Smooth muscle cell (in vitro differentiated cells): ENCODE results near the gene USF3. TPM values are rescaled to one million over a fixed set of nuclear protein-coding genes. Genes with fewer than 3 reads are reported as not detected.

ENCODE experiments used
- DNase-seq: peaks from one replicate; lab custom pipeline; 2025; ENCODE audit not compliant: unreplicated experiment; lab: John Stamatoyannopoulos, UW
- H2AFZ ChIP-seq: fragments of 200-600 bp; sonication (generic); 2 replicates; pipeline ENCODE4 v1.6.0; 2016; ENCODE audit warnings: antibody characterized with exemption, low read depth, mild to moderate bottlenecking
- H3F3A ChIP-seq: fragments of 200-600 bp; sonication (generic); 2 replicates; pipeline ENCODE4 v1.6.0; 2017; ENCODE audit warnings: antibody characterized with exemption, low read depth
- H3K27ac ChIP-seq: fragments of 200-600 bp; sonication (generic); 2 replicates; pipeline ENCODE4 v1.5.1; 2016; ENCODE audit warnings: low read depth, mild to moderate bottlenecking
- H3K27me3 ChIP-seq: fragments of 200-600 bp; sonication (generic); 2 replicates; pipeline ENCODE4 v1.6.1; 2016; ENCODE audit warnings: low read depth, mild to moderate bottlenecking
- H3K36me3 ChIP-seq: fragments of 200-600 bp; sonication (generic); 2 replicates; pipeline ENCODE4 v1.5.1; 2016; ENCODE audit warnings: low read depth
- H3K4me1 ChIP-seq: fragments of 200-600 bp; sonication (generic); 2 replicates; pipeline ENCODE4 v1.5.1; 2016; ENCODE audit warnings: low read depth
- H3K4me2 ChIP-seq: fragments of 200-600 bp; sonication (generic); 2 replicates; pipeline ENCODE4 v1.6.0; 2016; ENCODE audit warnings: mild to moderate bottlenecking
- H3K4me3 ChIP-seq: fragments of 200-600 bp; sonication (generic); 2 replicates; pipeline ENCODE4 v1.5.1; 2016; ENCODE audit warnings: mild to moderate bottlenecking
- H3K79me2 ChIP-seq: fragments of 200-600 bp; sonication (generic); 2 replicates; pipeline ENCODE4 v1.6.0; 2016; ENCODE audit warnings: low read depth, mild to moderate bottlenecking
- H3K9ac ChIP-seq: fragments of 200-600 bp; sonication (generic); 2 replicates; pipeline ENCODE4 v1.6.0; 2016; ENCODE audit warnings: low read depth
- H3K9me3 ChIP-seq: fragments of 200-600 bp; sonication (generic); replicated peaks from 2 replicates; pipeline ENCODE4 v1.5.1; 2016; ENCODE audit warnings: low read depth
- H4K20me1 ChIP-seq: fragments of 200-600 bp; sonication (generic); 2 replicates; pipeline ENCODE4 v1.6.0; 2016; ENCODE audit warnings: low read depth
- WGBS: methylation state at CpG from one replicate; pipeline ENCODE4 v1.1.7; 2016; ENCODE audit warnings: low lambda C conversion rate; 5-methylcytosine and 5-hydroxymethylcytosine counted together
- polyA plus RNA-seq: library from polyadenylated mRNA; unstranded; fragments of >200 nt; fragmentation: Nextera tagmentation; extraction: Ambion mirVana; gene quantifications from 2 replicates; pipeline ENCODE4 v1.2.1, GENCODE V29; 2016
- total RNA-seq: library from RNA; depleted of rRNA; stranded (reverse); fragments of >200 nt; gene quantifications from 2 replicates; pipeline ENCODE4 v1.2.3, GENCODE V29; 2014
- TF ChIP-seq, protein P1 (sequence below): fragments of 200-600 bp; sonication (generic); IDR thresholded peaks from 2 replicates; pipeline ENCODE4 v1.5.1; 2017; ENCODE audit warnings: borderline replicate concordance, mild to moderate bottlenecking, antibody characterized with exemption; ENCODE audit not compliant: insufficient read depth, poor library complexity, severe bottlenecking

The USF3 gene
- total and polyA plus RNA-seq, 2 experiments from 2014 or later, result 2.9 to 12.3 TPM

DNA sequence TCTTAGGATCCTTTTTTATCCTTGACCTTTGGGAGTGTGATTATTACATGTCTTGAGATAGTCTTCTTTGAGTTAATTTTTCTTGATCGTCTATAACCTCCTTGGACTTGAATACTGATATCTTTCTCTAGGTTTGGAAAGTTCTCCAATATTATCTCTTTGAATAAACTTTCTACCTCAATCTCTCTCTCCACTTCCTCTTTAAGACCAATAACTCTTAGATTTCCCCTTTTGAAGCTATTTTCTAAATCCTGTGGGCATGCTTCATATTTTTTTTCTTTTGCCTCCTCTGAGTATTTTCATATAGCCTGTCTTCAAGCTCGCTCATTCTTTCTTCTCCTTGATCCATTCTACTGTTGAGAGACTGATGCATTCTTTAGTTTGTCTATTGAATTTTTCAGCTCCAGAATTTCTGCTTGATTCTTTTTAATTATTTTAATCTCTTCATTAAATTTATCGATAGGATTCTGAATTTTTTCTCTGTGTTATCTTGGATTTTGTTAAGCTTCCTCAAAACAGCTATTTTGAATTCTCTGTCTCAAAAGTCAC is 12.1 kb downstream of the USF3 start:
- Histone ChIP-seq H3K4me2 (no peak overlapping the region), H3K9me3 (no peaks in the 10 kb centered on the region), H3K27ac (no peak overlapping the region), H3K36me3 (peaks cover 8% of the 10 kb centered on the region), H3K27me3 (no peaks in the 10 kb centered on the region), H3F3A (no peaks in the 10 kb centered on the region), H3K4me1 (no peaks in the 10 kb centered on the region), H3K79me2 (peaks cover 8% of the 10 kb centered on the region), H2AFZ (no peak overlapping the region), H3K4me3 (no peak overlapping the region), H3K9ac (no peak overlapping the region), H4K20me1 (peaks cover 7% of the 10 kb centered on the region)
- no peak for DNase-seq
- 98% methylated on average over 3 of the region's 3 CpGs for WGBS
- TF ChIP-seq, protein P1, sequence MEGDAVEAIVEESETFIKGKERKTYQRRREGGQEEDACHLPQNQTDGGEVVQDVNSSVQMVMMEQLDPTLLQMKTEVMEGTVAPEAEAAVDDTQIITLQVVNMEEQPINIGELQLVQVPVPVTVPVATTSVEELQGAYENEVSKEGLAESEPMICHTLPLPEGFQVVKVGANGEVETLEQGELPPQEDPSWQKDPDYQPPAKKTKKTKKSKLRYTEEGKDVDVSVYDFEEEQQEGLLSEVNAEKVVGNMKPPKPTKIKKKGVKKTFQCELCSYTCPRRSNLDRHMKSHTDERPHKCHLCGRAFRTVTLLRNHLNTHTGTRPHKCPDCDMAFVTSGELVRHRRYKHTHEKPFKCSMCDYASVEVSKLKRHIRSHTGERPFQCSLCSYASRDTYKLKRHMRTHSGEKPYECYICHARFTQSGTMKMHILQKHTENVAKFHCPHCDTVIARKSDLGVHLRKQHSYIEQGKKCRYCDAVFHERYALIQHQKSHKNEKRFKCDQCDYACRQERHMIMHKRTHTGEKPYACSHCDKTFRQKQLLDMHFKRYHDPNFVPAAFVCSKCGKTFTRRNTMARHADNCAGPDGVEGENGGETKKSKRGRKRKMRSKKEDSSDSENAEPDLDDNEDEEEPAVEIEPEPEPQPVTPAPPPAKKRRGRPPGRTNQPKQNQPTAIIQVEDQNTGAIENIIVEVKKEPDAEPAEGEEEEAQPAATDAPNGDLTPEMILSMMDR, result no peak

DNA sequence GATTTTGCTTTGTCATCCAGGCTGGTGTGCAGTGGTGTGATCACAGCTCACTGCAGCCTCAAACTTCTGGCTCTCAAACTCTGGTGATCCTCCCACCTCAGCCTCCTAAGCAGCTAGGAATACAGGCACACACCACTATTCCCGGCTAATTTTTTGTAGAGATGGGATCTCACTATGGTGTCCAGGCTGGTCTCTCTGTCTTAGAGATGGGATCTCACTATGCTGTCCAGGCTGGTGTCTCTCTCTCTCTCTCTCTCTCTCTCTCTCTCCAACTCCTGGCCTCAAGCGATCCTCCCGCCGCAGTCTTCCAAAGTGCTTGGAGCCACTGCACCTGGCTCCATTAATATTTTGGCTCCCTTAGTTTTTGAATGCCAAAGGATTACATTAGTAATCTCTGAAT is 17.7 kb downstream of the USF3 start:
- Histone ChIP-seq H3K36me3 (peaks cover 6% of the 10 kb centered on the region), H3K4me1 (no peaks in the 10 kb centered on the region), H3K9me3 (no peaks in the 10 kb centered on the region), H3K4me3 (no peak overlapping the region), H3K27me3 (no peaks in the 10 kb centered on the region), H3K79me2 (peaks cover 7% of the 10 kb centered on the region), H3K9ac (no peak overlapping the region), H3F3A (no peaks in the 10 kb centered on the region), H2AFZ (no peak overlapping the region), H3K4me2 (no peak overlapping the region), H4K20me1 (no peaks in the 10 kb centered on the region), H3K27ac (no peak overlapping the region)
- WGBS, result 98% methylated on average over 4 of the region's 4 CpGs
- TF ChIP-seq, protein P1, result no peak
- DNase-seq, result no peak

DNA sequence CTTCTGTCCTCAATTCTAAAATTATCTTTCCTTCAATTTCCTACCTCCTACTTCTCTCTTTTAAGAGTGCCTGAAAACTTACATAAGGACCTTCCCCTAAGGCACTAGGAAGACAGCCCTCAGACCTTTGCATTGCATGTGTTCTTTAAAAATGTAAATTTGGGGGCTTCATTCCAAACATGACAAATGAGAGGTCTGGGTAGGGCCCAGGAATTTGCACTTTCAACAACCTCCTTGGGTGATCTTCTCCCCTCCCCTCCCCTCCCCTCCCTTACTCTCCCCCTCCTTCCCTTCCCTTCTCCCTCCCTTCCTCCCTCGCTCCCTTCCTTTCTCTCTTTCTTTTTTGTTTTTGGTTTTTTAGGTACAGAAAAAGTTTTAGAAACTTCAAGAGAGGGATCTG is 18.7 kb downstream of the USF3 start:
- Histone ChIP-seq H3K4me1 (no peaks in the 10 kb centered on the region), H3K27ac (no peak overlapping the region), H3K9me3 (no peaks in the 10 kb centered on the region), H3K36me3 (peaks cover 6% of the 10 kb centered on the region), H3K27me3 (no peaks in the 10 kb centered on the region), H3K4me2 (no peak overlapping the region), H3F3A (no peaks in the 10 kb centered on the region), H4K20me1 (no peaks in the 10 kb centered on the region), H2AFZ (no peak overlapping the region), H3K4me3 (no peak overlapping the region), H3K79me2 (peaks cover 7% of the 10 kb centered on the region), H3K9ac (no peak overlapping the region)
- TF ChIP-seq, protein P1, result no peak
- DNase-seq, result no peak
- 43% methylated on average over 1 of the region's 1 CpG for WGBS

DNA sequence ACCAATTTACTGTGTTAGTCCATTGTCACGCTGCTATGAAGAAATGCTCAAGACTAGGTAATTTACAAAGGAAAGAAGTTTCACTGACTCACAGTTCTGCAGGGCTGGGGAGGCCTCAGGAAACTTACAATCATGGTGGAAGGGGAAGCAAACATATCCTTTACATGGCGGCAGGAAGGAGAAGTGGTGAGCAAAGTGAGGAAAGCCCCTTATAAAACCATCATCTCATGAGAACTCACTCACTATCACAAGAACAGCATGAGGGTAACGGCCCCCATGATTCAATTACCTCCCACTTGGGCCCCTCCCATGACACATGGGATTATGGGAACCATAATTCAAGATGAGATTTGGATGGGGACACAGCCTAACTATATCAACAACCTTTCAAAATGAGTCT is 20.2 kb downstream of the USF3 start:
- H3K79me2 ChIP-seq, result peaks cover 4% of the 10 kb centered on the region
- TF ChIP-seq, protein P1, result no peak
- H3K4me1 ChIP-seq, result no peaks in the 10 kb centered on the region
- no peak overlapping the region for H3K9ac ChIP-seq
- H3K9me3 ChIP-seq, result no peaks in the 10 kb centered on the region
- H3K27ac ChIP-seq, result no peak overlapping the region
- H3K4me3 ChIP-seq, result no peak overlapping the region
- H3K36me3 ChIP-seq, result peaks cover 6% of the 10 kb centered on the region
- 96% methylated on average over 3 of the region's 3 CpGs for WGBS
- H3K27me3 ChIP-seq, result no peaks in the 10 kb centered on the region
- DNase-seq, result no peak
- H3K4me2 ChIP-seq, result no peak overlapping the region
- H2AFZ ChIP-seq, result no peak overlapping the region
- no peaks in the 10 kb centered on the region for H4K20me1 ChIP-seq
- H3F3A ChIP-seq, result no peaks in the 10 kb centered on the region
